ENCODE data around the gene LRRC43.

LRRC43 gene

DNA sequence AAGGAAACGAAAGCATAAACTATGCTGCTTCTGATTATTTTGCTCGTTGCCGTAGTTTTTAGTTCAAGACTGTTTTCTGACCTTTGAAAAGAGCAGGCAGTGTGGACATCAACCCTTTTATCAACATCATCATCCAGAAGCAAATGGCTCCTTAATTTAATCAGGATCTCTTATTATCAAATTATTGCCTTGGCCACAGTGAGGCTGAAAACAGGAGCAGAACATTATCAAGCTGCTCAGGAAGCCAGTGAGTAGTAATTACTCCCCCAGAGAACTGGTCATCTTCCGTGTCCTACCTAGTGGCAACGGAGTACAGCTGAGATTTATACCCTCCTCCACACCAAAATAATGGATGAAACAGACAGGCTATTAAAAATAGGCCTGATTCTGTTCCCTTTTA lies 45.2 kb downstream of the LRRC43 start:
- DNase-seq = no peak

GRCh38 chr12:122230798-122231197 lies 47.9 kb downstream of the LRRC43 start:
- DNase-seq = no peak

GRCh38 chr12:122232691-122233090 lies 49.8 kb downstream of the LRRC43 start:
- DNase-seq = no peak

DNA sequence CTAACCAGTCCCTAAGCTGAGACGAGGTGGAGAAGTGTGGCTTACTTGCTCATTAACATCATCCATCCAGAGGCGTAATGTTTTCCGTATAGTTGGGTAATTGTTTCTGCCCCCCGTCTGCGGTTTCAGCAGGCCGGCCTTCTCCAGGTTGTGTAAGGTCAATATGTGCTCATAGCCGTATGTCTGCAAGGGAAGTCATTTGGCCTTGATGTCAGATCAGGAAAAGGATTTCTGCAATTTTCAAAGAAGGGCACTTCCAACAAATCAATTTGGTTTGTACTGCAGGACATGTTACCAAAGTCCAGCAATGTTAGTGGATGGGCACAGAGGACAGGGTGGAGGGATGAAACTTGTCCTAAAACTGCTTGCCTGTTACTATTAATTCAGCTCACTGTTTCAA lies 52.8 kb downstream of the LRRC43 start:
- no peak for DNase-seq

- no peak for DNase-seq
Observed at GRCh38 chr12:122238861-122239260, 55.9 kb downstream of the LRRC43 start.

DNA sequence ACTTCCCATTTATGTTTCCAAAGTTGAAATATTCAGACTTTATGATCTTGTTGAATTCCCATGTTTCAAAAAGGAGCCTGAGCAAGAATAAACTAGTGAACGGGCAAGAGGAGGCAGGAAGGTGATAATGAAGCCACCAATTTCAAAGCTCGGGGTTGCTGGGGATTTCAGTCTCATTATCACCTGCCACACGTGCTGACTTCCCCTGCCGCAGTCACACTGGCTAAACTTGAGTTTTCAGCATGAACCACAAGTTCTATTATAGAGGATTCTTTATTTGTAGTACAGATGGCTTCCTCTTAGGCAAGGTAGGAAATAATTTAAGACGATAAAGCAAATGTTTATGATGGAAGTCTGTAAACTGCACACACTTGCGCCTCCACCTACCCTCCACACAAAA lies 61.0 kb downstream of the LRRC43 start:
- peak in 1 of 2 donors; percentile 35 for DNase-seq

GRCh38 chr12:122244565-122245371 lies 61.8 kb downstream of the LRRC43 start:
- DNase-seq = peak in 1 of 2 donors; percentile 65

- peak in 1 of 2 donors; percentile 15 for DNase-seq
Observed at GRCh38 chr12:122245553-122245952, 62.6 kb downstream of the LRRC43 start.

DNA sequence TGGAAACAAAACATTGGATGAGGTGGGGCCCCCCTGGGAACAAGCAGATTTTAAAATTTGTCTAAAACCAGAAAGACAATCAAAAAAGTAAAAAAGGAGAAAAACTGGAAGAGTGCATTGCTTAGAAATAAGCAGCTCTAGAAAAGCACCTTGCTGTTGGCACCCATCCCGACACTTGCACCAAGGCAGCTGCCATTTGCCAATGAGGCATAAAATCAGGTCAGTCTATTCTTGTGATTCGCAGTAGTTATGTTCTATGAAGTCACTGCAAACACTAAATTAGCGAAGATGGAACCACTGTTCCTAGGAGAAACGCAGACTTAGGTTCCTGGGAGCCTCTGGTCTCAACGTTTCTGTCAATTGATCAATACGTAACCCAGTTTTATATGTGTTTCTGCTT lies 67.1 kb downstream of the LRRC43 start:
- DNase-seq = no peak

GRCh38 chr12:122250536-122250935 lies 67.6 kb downstream of the LRRC43 start:
- DNase-seq = no peak

All from CD4-positive, alpha-beta T cell treated with Interleukin-4 for 1 hour (primary cell).